COR-L47 (cell line): ENCODE data around the gene MGST3.
"Not testable (repeated sequence)": the region's sequence is repeated elsewhere in the genome, so short reads cannot be mapped to it uniquely, and the experiment has no call there.

Source experiments
- DNase-seq: peaks from one replicate; lab custom pipeline; 2025; lab: John Stamatoyannopoulos, UW

The MGST3 gene

GRCh38 chr1:165658766-165659580, 27.9 kb downstream of the MGST3 start:
- DNase-seq: not testable (repeated sequence)

GRCh38 chr1:165659581-165659895, 28.5 kb downstream of the MGST3 start:
- no peak for DNase-seq

GRCh38 chr1:165661703-165662102, 30.7 kb downstream of the MGST3 start:
- no peak for DNase-seq

- DNase-seq: no peak
These were observed 31.2 kb downstream of the MGST3 start for GRCh38 chr1:165662186-165662585.

GRCh38 chr1:165666152-165666825, 35.3 kb downstream of the MGST3 start:
- no peak for DNase-seq

GRCh38 chr1:165668184-165668583, 37.1 kb downstream of the MGST3 start:
- DNase-seq: no peak

- DNase-seq: no peak
These were observed 40.5 kb downstream of the MGST3 start for GRCh38 chr1:165671526-165671925.

- no peak for DNase-seq
These were observed 43.6 kb downstream of the MGST3 start for GRCh38 chr1:165674599-165674998.

- no peak for DNase-seq
These were observed 44.8 kb downstream of the MGST3 start for GRCh38 chr1:165675794-165676193.

GRCh38 chr1:165678509-165678908, 47.5 kb downstream of the MGST3 start:
- no peak for DNase-seq

- DNase-seq: no peak
These were observed 48.4 kb downstream of the MGST3 start for GRCh38 chr1:165679282-165680036.

- no peak for DNase-seq
These were observed 49.3 kb downstream of the MGST3 start for GRCh38 chr1:165680303-165680702.

GRCh38 chr1:165680773-165681172, 49.7 kb downstream of the MGST3 start:
- not testable (repeated sequence) for DNase-seq

- DNase-seq: no peak
These were observed 52.9 kb downstream of the MGST3 start for GRCh38 chr1:165683848-165684485.

- no peak for DNase-seq
These were observed 55.3 kb downstream of the MGST3 start for GRCh38 chr1:165686121-165686970.

- no peak for DNase-seq
These were observed 56.0 kb downstream of the MGST3 start for GRCh38 chr1:165686971-165687433.

- no peak for DNase-seq
These were observed 57.0 kb downstream of the MGST3 start for GRCh38 chr1:165688046-165688445.

- no peak for DNase-seq
These were observed 64.0 kb downstream of the MGST3 start for GRCh38 chr1:165695031-165695430.

- DNase-seq: no peak
These were observed 65.6 kb downstream of the MGST3 start for GRCh38 chr1:165696625-165697100.

GRCh38 chr1:165697491-165697880, 66.5 kb downstream of the MGST3 start:
- DNase-seq: no peak
